ENCODE results near the gene DUSP18.

DNA sequence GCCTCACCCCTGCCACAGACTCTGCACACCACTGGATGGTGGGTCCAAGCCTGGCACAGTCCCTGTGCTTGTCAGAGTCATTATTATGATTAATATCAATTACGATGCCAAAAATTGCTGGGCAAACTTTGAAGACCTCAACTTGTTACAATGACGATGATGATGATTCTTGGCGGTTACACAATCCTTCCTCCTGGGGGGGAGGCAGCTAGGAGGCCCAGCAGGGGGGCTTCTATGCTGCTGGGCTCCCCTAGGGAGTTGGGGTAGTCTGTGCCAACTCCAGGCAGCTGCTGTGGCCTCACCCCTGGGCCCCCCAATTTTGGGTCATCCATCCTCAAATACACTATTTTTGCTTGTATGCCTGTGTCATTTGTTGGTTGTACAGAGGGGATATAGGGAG is 20.1 kb downstream of the DUSP18 start:
- TF ChIP-seq POLR2AphosphoS5 (IDR thresholded peaks at IDR 0.05; ENCODE audit: borderline replicate concordance, low read depth, low read length), result no peak
- no peak for TF ChIP-seq EZH2 (IDR thresholded peaks at IDR 0.05)
